AG09309 (cell line): ENCODE results near the gene ZNF474.

Experiments used
- DNase-seq: peaks from one replicate; pipeline ENCODE4 v3.0.0-alpha.2; 2010; ENCODE audit warnings: low read depth
- H3K4me3 ChIP-seq: 2 replicates; pipeline ENCODE4 v1.5.1; 2011; ENCODE audit warnings: mild to moderate bottlenecking, low read depth, low read length, moderate library complexity; ENCODE audit not compliant: control insufficient read depth
- TF ChIP-seq, protein P1 (sequence below): IDR thresholded peaks from 2 replicates; pipeline ENCODE4 v1.5.1; 2011; ENCODE audit warnings: mild to moderate bottlenecking, low read depth, low read length, inconsistent platforms; ENCODE audit not compliant: insufficient read depth, control insufficient read depth; ENCODE audit errors: missing control alignments

The ZNF474 gene

DNA sequence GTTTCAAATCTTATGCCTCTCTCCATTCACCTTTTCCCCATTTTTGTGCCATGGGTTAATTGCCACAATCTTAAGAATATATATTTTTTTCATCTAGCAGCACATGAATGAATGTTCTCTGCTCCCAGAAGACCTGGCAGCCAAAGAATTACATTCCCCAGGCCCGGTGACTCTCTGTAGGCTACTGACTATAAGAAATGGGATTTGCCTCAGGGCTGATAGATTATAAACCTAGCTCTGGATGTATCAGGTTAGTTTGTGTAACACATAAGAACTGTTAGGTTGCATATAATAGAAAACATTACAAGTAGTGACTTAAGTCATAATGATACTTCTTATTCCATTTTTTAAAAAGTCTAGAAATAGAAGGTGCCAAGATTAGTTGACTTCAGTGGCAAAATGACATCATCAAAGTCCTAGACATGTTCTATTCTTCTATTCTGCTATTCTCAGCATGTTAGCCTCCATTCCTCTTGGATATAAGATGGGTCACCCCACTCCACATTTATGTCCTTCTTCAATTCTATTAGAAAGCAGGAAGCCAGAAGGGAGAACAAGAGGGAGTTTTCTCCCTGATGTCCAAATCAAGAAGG lies 10.9 kb upstream of the ZNF474 start:
- no peak for DNase-seq
- no peak overlapping the region for H3K4me3 ChIP-seq
- TF ChIP-seq, protein P1, sequence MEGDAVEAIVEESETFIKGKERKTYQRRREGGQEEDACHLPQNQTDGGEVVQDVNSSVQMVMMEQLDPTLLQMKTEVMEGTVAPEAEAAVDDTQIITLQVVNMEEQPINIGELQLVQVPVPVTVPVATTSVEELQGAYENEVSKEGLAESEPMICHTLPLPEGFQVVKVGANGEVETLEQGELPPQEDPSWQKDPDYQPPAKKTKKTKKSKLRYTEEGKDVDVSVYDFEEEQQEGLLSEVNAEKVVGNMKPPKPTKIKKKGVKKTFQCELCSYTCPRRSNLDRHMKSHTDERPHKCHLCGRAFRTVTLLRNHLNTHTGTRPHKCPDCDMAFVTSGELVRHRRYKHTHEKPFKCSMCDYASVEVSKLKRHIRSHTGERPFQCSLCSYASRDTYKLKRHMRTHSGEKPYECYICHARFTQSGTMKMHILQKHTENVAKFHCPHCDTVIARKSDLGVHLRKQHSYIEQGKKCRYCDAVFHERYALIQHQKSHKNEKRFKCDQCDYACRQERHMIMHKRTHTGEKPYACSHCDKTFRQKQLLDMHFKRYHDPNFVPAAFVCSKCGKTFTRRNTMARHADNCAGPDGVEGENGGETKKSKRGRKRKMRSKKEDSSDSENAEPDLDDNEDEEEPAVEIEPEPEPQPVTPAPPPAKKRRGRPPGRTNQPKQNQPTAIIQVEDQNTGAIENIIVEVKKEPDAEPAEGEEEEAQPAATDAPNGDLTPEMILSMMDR = no peak

DNA sequence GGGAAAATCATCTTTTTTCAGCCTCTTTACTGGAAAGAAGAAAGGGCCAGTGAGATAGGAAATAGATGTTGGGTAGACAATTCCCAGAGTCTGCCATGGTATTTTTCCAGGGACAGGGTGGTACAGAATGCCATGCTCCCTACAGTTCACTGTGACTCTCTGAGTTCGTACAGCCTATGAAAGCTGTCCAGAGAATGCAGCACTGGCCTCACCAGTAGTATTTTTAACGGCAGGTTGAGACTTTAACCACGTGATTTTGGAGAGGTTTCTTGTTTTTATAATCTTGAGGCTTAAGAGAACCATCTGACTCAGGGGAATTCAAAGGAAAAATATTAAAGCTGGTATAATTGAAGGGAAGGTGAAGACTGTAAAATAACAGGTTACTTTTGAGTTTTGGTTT lies 10.1 kb upstream of the ZNF474 start:
- no peak overlapping the region for H3K4me3 ChIP-seq
- TF ChIP-seq, protein P1 = no peak
- no peak for DNase-seq

DNA sequence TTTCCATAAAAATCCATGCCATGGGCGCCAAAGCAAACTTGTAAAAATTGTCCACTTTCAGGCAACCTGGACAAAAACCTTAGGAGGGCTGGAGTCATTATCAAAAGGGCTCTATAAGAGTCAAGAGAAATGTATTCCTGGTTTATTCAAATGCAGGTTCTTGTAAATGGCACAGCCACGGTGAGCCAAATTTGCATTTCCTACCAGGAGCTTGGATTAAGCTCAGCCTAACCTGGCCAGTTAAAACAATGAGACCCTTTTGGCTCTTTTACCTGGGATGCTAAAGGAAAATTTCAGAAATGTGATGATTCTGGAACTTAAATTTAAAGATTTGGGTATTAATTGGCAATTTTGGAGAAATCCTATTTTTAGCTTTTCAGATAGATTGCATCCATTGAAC lies 8.9 kb upstream of the ZNF474 start:
- no peak overlapping the region for H3K4me3 ChIP-seq
- TF ChIP-seq, protein P1 = no peak
- no peak for DNase-seq

DNA sequence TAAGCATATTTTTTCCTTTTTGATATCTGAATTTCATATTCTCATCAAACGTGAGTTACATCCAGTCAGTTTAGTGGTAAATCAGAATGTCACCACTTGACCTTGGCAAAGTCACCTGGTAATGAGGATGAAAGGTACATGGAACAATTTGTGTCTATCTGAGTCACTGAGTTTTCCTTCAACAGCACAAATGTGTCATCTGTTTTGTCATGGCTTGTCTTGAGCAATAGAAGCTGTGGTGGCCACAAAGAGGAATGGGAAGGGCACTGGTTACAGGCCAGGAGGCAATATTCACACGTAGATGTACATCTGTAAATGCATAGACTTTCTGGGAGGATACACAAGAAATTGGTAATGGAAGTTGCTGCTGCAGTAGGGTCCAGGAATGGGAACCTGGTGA lies 8.4 kb upstream of the ZNF474 start:
- no peak overlapping the region for H3K4me3 ChIP-seq
- DNase-seq = no peak
- TF ChIP-seq, protein P1 = no peak

DNA sequence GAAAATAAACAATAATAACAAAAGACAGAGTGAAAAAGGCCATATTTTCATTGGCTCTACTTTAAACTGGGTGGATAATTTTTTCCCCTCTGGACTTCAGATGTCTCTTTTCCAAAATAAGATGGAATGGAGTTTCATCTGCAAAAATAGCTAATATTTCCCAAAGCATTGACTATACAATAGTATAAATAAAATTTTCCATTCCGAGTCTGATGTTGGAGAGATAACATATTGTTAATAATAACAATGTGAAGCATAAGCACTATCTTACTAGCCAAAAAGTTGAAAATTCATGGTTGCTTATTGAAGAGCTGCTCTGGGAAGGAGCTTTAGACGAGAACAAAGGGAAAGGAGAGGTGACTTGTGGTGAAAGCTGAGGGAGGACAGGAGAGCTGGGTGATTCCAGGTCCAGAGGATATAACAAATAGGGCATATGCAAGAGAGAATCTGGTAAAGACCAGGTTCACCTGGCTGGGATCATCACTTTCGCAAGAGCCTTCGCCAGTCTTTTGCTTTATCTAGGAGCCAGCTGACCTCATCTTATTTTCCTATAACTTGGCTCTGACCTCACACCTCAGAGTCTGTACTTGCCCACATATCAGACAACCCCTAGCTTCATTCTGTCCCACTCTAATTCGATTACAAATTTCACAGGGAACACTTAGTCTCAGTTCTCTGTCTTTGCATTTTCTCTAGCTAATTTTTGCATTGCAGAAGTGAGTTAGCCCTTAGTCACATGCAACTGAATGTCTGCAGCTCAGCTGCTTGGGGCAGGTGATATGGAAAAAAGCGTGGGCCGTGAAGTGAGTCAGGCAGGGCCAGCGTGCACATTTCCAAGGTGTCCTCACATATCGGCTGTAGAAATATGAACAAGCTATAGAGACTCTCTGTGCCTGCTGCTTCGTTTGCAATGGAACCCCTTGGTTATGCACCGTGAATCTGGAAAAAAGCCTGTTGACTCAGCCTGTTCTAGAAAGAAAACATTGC lies 7.6 kb upstream of the ZNF474 start:
- H3K4me3 ChIP-seq = no peak overlapping the region
- no peak for DNase-seq
- TF ChIP-seq, protein P1 = no peak

DNA sequence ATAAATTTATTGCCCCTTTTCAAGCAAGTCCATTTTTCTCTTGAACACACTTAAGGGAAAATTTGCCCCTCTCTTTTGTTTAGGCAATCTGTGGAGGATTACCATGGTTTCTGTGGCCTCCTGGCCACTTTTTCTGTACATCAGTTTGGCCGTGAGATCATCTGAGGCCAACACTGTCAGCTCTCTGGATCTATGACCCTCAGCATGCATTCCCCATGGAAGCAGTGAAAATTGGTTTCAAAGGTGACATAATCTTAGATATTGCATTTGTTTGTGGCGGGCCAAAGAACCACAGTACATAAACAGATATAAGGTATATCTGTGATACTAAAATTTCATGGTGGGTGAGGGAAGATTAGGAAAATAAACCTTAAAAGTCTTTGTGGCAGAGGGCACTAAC lies 4.6 kb upstream of the ZNF474 start:
- DNase-seq = no peak
- no peak overlapping the region for H3K4me3 ChIP-seq
- TF ChIP-seq, protein P1 = no peak
